DMS53 treated with DMSO at 0.1 percent for 48 hours (cell line): ENCODE data around the gene TFDP1.
"Not testable (repeated sequence)": the region's sequence is repeated elsewhere in the genome, so short reads cannot be mapped to it uniquely, and the experiment has no call there.

ENCODE experiments used
- DNase-seq: peaks from one replicate; lab custom pipeline; 2025; ENCODE audit not compliant: unreplicated experiment; lab: John Stamatoyannopoulos, UW

TFDP1 gene

GRCh38 chr13:113550453-113550852 is 34.1 kb upstream of the TFDP1 start:
- no peak for DNase-seq

GRCh38 chr13:113551081-113552000 is 33.2 kb upstream of the TFDP1 start:
- DNase-seq: no peak

DNA sequence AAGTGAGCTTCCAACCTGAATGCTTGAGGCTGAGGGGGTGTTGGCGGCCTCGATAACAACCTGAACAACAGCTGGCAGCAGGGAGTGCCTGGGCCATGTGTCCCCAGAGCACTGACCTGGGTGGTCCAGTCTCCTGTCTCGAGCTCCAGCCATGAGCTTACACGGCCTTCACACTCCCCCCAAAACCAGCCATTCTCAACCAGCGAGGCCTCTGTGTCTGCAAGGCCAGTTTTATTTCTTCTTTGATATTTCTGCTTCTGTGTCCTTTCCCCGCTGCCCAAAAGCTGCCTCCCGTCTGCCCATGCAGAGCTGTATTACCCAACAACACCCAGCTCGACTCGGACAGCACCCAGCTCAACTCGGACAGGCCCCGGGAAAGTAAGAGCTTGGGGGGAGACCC is 32.5 kb upstream of the TFDP1 start:
- no peak for DNase-seq

- DNase-seq: no peak
These were observed 31.6 kb upstream of the TFDP1 start for GRCh38 chr13:113552786-113553434.

- no peak for DNase-seq
These were observed 30.8 kb upstream of the TFDP1 start for GRCh38 chr13:113553511-113554332.

DNA sequence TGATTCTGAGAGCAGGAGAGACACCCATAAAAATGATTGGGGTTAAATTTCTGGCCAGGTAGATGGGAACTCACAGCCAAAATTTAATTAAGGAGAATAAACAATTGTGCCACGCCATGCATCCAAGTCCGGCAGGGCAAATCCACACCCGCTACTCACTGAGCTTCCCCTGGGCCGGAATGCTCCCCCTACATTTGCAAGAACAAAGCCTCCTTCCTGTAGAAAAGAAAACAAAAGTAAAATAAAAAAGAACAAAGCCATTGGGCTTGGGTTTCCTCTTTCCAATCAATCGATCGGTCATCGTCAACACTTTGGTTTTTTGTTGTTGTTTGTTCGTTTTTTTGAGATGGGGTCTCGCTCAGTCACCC is 30.2 kb upstream of the TFDP1 start:
- DNase-seq: no peak

GRCh38 chr13:113555141-113555540 is 29.4 kb upstream of the TFDP1 start:
- DNase-seq: no peak

DNA sequence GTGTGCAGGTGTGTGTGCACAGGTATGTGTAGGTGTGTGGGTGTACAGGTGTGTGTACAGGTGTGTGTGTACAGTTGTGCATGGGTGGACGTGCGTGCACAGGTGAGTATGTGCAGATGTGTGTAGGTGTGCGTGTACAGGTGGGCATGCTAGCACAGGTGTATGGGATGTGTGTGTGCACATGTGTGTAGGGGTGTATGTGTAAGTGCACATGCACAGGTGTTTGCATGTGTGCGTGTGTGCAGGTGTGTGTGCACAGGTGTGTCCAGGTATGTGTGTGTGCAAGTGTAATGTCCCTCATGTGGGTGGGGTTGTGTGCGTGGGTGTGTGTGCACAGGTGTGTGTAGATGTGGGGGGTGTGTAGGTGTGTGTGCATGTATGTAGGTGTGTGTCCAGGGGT is 27.5 kb upstream of the TFDP1 start:
- DNase-seq: no peak

DNA sequence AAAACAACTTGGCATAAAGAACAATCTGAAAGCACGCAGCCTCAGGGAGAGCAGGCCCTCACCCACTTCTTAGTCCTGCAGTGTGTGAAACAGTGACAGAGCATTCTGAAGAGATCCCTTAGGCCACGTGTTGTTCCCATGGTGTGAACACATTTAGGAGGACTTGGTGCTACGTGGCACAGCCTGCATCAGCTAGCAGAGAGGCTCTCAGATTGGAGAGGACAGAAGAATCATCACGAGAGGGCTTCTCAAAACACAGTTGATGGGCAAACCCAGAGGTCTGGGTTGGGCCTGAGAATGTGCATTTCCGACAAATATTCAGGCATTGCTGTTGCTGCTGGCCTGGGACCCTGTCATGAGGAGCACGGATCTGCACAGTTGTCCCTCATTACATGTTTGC is 26.1 kb upstream of the TFDP1 start:
- DNase-seq: no peak

DNA sequence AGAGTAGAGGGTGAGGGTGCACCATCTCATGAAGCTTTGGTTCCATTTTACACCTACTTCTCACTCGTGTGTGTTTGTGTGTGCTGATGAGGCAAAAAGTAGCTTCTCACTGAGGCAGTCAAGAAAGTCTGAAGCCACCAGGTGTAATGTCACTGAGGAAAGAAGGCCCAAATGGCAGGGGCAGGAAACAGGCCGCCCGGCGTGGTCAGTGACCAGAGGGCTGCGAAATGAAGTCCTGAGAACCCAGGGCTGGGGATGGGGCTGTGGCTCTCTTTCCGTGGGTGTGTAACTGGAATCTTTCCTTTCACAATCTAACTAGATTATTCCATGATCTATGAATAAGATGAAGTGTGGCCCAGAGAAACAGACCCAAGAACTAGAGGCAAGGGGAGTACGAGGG is 25.5 kb upstream of the TFDP1 start:
- no peak for DNase-seq

GRCh38 chr13:113559901-113560644 is 24.5 kb upstream of the TFDP1 start:
- no peak for DNase-seq

DNA sequence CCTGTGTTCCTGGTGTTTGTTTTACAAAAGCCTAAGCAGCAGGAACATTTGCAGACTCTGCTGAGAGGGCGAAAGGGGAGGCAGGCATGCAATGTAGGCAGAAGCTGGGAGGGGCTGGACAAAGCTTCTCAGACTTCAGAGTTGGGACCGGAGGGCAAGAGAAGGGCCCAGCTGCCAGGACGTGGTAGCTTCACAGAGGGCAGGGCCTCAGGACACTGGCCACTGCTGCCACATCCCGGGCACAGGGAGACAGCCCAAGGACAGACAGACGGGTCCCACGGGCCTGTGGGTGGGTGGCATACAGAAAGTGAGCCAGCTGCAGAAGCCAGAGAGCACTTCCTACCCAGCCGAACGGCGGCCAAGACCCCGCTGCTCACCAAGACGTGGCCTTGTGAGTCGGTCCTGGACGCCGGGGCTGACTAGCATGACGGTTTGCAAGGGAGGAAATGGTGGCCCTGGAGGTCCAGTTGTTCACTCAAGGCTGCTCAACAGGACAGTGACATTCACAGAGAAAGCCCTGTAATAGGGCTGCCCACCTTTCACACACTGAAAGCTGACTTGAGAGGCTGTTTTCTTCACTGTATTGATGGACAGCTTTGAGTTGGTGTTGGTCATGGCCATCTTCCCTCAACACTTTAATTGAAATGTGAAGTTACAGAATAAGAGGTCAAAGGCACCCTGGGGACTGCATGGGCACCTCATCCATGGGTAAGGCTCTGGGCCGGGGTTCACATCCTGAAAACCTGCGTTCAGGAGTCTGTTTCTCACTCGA is 23.7 kb upstream of the TFDP1 start:
- no peak for DNase-seq

DNA sequence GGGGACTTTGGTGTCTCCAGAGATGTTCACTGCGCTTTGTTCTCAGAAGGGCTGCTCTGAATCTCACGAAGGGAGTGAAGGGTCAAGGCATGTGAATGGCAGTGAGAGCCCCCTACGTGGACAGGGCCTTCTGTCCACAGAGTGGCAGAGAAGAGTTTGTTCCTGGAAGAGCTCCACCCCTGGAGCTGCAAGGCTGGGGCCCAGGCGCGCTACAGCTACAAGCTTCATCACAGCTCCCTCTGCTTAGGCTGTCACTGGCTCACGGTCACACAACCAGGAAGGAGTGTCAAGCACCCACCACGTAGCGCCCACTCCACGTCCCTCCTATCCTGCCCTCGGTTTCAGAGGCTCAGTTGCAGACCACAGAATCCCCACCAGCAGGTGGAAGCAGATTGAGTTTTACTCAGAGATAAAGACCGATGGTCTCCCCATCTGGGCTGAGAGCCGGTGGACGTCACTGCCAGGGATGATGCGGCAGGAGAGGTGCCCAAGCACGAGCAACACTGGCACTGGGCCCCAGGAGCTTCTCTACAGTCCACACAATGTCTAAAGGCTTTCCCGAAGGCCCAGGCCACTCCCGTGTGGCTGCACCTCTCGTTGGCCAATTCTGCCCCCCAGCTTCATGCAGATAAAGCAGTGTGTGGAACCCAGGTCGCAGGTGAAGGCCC is 23.0 kb upstream of the TFDP1 start:
- DNase-seq: no peak

DNA sequence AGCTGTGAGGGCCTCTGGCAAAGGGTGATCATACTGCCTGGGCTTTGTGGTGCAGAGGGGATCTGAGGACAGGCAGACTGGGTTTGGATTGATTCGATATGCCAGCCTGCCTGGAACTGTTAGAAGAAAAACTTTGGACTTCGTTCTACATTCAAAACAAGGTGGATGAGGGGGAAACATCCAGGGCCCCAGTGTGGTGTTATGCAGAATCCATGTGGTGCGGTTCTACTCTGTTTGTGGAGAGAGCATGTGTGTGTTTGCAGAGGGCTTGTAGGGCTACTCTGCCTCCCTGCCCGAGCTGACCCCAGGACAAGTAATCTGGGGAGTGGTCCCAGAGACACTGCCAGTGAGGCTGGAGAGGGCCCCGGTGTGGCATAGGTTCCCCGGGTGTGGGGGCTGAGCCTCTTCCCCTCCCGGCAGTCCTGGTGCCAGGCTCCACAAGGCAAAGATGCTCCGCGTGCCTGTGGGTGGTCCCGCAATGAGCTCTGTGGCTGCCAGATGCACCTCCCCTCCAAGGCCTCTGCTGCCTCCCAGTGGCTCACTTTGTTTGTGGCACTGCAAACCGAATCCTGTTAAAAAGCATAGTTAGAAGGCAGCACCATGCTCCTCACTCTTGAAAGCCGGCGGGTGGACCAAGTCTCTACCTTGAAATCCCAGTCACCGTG is 22.3 kb upstream of the TFDP1 start:
- DNase-seq: peak; percentile 10

DNA sequence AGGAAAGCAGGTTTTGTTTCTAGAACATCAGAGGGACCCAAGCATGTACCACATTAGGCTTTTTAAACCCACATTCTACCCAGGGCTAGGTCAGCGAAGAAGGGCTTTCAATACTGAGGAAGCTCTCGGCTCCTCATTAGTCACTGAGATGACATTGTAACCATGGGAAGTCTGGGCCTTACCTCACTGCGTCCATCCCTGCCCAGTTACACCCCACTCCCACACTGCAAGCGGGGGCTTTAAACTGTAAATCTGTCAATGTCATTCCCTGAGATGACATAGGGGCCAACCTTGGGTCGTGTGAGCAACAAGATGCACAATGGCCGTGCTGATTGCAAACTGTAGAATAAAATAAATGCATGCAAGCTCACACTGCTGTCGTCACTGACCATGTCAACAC is 21.7 kb upstream of the TFDP1 start:
- no peak for DNase-seq

DNA sequence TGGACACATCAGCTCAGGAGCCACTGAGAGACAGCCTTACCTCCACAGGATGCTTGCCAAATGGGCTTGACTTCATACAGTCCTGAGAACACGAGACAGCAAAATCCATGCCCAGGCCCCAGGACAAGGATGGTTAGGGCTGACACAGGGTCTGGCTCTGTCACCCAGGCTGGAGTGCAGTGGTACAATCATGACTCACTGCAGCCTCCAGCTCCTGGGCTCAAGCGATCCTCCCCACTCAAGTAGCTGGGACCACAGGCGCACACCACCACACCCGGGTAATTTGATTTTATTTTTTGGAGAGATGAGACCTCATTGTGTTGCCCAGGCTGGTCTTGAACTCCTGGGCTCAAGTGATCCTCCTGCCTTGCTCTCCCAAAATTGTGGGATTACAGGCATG is 21.0 kb upstream of the TFDP1 start:
- DNase-seq: not testable (repeated sequence)

GRCh38 chr13:113564331-113565023 is 20.1 kb upstream of the TFDP1 start:
- no peak for DNase-seq

GRCh38 chr13:113565526-113566226 is 18.9 kb upstream of the TFDP1 start:
- no peak for DNase-seq
